Measurements from ENCODE around the gene PNMT. TPM values are rescaled to one million over a fixed set of nuclear protein-coding genes. Genes with fewer than 3 reads are reported as not detected.
A peak's percentile ranks its signal among the peaks of the same experiment; 100 is the strongest.

PNMT gene
- total RNA-seq, 2 donors from 2014 or later, result 0.47 TPM; not detected in 1

DNA sequence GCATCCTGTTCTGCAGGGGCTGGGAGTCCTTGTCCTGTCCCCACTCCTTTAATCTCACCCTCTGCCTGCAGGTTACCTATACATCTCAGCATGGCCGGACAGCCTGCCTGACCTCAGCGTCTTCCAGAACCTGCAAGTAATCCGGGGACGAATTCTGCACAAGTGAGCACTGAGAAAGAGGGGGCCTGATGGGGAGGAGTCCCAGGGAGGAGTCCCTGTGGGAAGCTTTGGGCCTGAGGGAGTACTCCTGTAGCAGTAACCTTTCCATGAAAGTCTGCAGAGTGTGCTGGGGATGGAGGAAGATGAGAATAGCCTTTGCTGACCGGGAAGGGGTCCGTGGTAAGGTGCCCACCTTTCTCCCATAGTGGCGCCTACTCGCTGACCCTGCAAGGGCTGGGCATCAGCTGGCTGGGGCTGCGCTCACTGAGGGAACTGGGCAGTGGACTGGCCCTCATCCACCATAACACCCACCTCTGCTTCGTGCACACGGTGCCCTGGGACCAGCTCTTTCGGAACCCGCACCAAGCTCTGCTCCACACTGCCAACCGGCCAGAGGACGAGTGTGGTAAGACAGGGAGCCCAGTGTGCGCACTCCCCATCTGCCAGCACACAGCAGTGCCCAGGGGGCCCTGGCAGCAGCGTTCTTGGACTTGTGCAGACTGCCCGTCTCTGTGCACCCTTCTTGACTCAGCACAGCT lies 47.3 kb downstream of the PNMT start:
- no peak for DNase-seq
- Histone ChIP-seq H3K4me3 (no peak overlapping the region), H3K9me3 (no peaks in the 10 kb centered on the region), H3K9ac (ENCODE audit: low read depth in 2 of 2, low read length in 2 of 2) (peak overlapping the region; percentile 68 to 92), H3K27me3 (no peaks in the 10 kb centered on the region), H3K27ac (peak overlapping the region; percentile 86), H3K4me1 (peaks cover 8% of the 10 kb centered on the region), H3K36me3 (no peaks in the 10 kb centered on the region)
- TF ChIP-seq, protein P1, sequence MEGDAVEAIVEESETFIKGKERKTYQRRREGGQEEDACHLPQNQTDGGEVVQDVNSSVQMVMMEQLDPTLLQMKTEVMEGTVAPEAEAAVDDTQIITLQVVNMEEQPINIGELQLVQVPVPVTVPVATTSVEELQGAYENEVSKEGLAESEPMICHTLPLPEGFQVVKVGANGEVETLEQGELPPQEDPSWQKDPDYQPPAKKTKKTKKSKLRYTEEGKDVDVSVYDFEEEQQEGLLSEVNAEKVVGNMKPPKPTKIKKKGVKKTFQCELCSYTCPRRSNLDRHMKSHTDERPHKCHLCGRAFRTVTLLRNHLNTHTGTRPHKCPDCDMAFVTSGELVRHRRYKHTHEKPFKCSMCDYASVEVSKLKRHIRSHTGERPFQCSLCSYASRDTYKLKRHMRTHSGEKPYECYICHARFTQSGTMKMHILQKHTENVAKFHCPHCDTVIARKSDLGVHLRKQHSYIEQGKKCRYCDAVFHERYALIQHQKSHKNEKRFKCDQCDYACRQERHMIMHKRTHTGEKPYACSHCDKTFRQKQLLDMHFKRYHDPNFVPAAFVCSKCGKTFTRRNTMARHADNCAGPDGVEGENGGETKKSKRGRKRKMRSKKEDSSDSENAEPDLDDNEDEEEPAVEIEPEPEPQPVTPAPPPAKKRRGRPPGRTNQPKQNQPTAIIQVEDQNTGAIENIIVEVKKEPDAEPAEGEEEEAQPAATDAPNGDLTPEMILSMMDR (IDR thresholded peaks at IDR 0.05), result no peak
- intact Hi-C loops (cut with DNase I), result no loop called here

DNA sequence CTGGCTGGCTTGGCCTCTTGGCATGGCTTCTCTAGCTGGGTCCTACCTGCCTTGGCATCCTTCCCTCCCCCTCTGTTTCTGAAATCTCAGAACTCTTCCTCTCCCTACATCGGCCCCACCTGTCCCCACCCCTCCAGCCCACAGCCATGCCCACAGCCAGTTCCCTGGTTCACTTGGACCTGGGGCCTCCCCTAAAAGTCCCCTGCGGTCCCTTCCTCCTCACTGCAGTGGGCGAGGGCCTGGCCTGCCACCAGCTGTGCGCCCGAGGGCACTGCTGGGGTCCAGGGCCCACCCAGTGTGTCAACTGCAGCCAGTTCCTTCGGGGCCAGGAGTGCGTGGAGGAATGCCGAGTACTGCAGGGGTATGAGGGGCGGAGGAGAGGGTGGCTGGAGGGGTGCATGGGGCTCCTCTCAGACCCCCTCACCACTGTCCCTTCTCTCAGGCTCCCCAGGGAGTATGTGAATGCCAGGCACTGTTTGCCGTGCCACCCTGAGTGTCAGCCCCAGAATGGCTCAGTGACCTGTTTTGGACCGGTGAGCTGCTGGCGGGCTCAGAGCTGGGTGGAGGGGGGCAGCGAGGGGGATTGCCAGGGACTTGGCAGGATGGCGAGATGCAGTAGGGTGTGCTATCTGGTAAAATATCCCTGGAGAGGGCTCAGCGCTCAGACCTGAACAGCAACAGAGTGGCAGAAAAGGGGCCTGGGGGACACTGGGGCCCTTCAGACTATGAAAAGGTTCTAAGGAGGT lies 48.0 kb downstream of the PNMT start:
- TF ChIP-seq, protein P1 (IDR thresholded peaks at IDR 0.05), result no peak
- peaks cover 8% of the 10 kb centered on the region for H3K4me1 ChIP-seq
- no peaks in the 10 kb centered on the region for H3K36me3 ChIP-seq
- intact Hi-C loops (cut with DNase I), result no loop called here
- peak overlapping the region; percentile 68 to 92 for H3K9ac ChIP-seq (ENCODE audit: low read depth in 2 of 2, low read length in 2 of 2)
- H3K27me3 ChIP-seq, result no peaks in the 10 kb centered on the region
- H3K27ac ChIP-seq, result peak overlapping the region; percentile 86
- H3K9me3 ChIP-seq, result no peaks in the 10 kb centered on the region
- H3K4me3 ChIP-seq, result no peak overlapping the region
- peak; percentile 19 for DNase-seq

DNA sequence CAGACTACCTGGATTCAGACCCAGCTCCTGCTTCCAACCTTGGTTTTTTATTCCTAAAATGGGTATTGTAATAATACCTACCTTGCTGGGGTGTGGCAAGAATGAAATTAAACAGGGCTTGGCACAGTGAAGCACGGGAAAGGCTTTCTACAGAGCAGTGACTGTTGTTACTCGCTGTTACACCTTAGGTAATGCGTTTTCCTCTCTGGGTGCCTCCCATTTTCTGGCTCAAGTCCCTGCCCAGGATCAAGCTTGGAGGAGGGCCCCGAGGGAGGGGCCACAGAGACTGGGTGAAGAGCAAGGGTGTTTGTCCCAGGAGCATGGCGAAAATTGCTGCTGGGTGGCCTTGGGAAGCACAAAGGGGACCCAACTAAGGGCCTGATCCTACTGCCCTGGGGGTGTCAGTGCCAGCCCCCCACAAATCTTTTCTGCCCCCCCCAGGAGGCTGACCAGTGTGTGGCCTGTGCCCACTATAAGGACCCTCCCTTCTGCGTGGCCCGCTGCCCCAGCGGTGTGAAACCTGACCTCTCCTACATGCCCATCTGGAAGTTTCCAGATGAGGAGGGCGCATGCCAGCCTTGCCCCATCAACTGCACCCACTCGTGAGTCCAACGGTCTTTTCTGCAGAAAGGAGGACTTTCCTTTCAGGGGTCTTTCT lies 48.8 kb downstream of the PNMT start:
- Histone ChIP-seq H3K27me3 (no peaks in the 10 kb centered on the region), H3K36me3 (no peaks in the 10 kb centered on the region), H3K27ac (peak overlapping the region; percentile 86), H3K4me3 (no peak overlapping the region), H3K9me3 (no peaks in the 10 kb centered on the region), H3K9ac (ENCODE audit: low read depth in 2 of 2, low read length in 2 of 2) (peak overlapping the region; percentile 68 to 92), H3K4me1 (peaks cover 8% of the 10 kb centered on the region)
- intact Hi-C loops (cut with DNase I), result no loop called here
- TF ChIP-seq, protein P1 (IDR thresholded peaks at IDR 0.05), result no peak
- DNase-seq, result peak; percentile 86

DNA sequence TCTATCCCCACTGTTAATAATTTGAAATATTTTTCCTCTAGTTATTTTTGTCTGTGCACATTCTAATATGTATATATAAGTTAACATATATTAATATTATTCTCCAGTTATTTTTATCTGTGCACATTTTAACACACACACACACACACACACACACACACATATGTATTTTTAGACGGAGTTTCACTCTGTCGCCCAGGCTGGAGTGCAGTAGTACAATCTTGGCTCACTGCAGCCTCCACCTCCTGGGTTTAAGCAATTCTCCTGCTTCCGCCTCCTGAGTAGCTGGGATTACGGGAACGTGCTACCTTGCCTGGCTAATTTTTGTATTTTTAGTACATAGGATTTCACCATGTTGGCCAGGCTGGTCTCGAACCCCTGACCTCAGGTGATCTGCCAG lies 49.4 kb downstream of the PNMT start:
- Histone ChIP-seq H3K27ac (no peak overlapping the region), H3K36me3 (no peaks in the 10 kb centered on the region), H3K27me3 (no peaks in the 10 kb centered on the region), H3K4me1 (peaks cover 8% of the 10 kb centered on the region), H3K9ac (ENCODE audit: low read depth in 2 of 2, low read length in 2 of 2) (no peak overlapping the region), H3K4me3 (no peak overlapping the region), H3K9me3 (no peaks in the 10 kb centered on the region)
- DNase-seq, result no peak
- TF ChIP-seq, protein P1 (IDR thresholded peaks at IDR 0.05), result no peak
- intact Hi-C loops (cut with DNase I), result no loop called here

DNA sequence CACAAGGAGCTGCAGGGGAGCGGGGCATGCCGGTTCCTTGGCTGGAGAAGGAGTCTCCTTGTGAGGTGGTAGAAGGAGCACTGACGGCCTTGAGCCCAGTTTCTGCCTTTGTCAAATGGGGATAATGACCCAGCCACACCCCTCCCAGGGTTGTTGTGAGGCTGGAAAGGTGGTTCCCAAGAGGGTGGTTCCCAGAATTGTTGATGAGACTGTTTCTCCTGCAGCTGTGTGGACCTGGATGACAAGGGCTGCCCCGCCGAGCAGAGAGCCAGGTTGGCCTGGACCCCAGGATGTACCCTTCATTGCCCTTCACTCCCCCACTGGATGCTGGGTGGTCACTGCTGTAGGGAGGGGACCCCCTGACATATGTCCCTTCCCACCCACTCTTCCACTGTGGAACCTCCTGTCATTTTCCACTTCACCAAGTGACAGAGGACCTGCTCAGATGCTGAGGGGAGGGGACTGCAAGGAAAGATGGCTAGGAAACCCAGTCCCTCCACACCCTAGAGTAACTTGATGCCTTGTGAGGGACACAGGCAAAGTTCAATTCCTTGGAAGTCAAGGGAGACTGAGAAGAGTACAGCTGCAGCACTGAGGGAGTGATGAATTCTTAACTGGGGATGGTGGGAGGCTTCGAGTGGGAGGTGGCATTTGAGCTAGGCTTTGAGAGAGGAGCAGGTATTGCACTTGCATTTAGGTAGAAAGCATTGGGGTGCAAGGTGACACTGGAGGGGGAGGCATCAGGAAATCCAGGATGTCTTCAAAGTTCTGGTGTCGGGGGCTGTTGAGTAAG lies 51.5 kb downstream of the PNMT start:
- Histone ChIP-seq H3K9ac (ENCODE audit: low read depth in 2 of 2, low read length in 2 of 2) (no peak overlapping the region), H3K4me3 (no peak overlapping the region), H3K9me3 (no peaks in the 10 kb centered on the region), H3K4me1 (peaks cover 8% of the 10 kb centered on the region), H3K27ac (no peak overlapping the region), H3K36me3 (no peaks in the 10 kb centered on the region), H3K27me3 (no peaks in the 10 kb centered on the region)
- TF ChIP-seq, protein P1 (IDR thresholded peaks at IDR 0.05), result no peak
- intact Hi-C loops (cut with DNase I), result no loop called here
- peak; percentile 32 for DNase-seq

Data from colonic mucosa (tissue), 4 donors.